Tibial artery (tissue), 4 donors: ENCODE data around the gene MFAP1.
"Not testable (repeated sequence)": the region's sequence is repeated elsewhere in the genome, so short reads cannot be mapped to it uniquely, and the experiment has no call there.

Source experiments
- DNase-seq, 2 donors: peaks; one replicate each; pipeline ENCODE4 v3.0.0-alpha.2; 2019
- H3K27ac ChIP-seq, 2 donors: fragments of 200-600 bp; sonication (generic) in 1 of 2; 1 replicate in 1 of 2; 2 replicates in 1 of 2; pipeline ENCODE4 v1.5.1; 2018 to 2019; ENCODE audit warnings: mild to moderate bottlenecking in 1 of 2
- H3K27me3 ChIP-seq, 2 donors: fragments of 200-600 bp; sonication (generic) in 1 of 2; one replicate each; pipeline versions ENCODE4 v1.5.1 to v1.6.0; 2016 to 2019
- H3K36me3 ChIP-seq, 3 donors: fragments of 200-600 bp; sonication (generic) in 2 of 3; one replicate each; pipeline ENCODE4 v1.5.1; 2016 to 2019; ENCODE audit warnings: mild to moderate bottlenecking in 2 of 3
- H3K4me1 ChIP-seq, 4 donors: fragments of 200-600 bp; sonication (generic) in 2 of 4; 1 replicate in 3 of 4; 2 replicates in 1 of 4; pipeline ENCODE4 v1.5.1; 2016 to 2019
- H3K4me3 ChIP-seq, 2 donors: fragments of 200-600 bp; sonication (generic) in 1 of 2; 1 replicate in 1 of 2; 2 replicates in 1 of 2; pipeline ENCODE4 v1.5.1; 2018 to 2019; ENCODE audit warnings: mild to moderate bottlenecking in 2 of 2
- H3K9me3 ChIP-seq, 3 donors: fragments of 200-600 bp; sonication (generic) in 1 of 3; one replicate each; pipeline ENCODE4 v1.5.1; 2016 to 2019
- intact Hi-C: fragments of 100-400 bp; cut with DNase I; formaldehyde crosslinking; loops from one replicate; pipeline ENCODE4 v1.15.0; 2023; ENCODE audit warnings: low total_unique reads
- TF ChIP-seq, protein P1 (sequence below), 2 experiments: fragments of 200-600 bp in 1 of 2; fragments of 450-650 bp in 1 of 2; IDR thresholded peaks; one replicate each; pipeline ENCODE4 v1.5.1; 2017 to 2019; ENCODE audit warnings: antibody characterized with exemption in 2 of 2, mild to moderate bottlenecking in 1 of 2, moderate library complexity in 1 of 2

Gene MFAP1

DNA sequence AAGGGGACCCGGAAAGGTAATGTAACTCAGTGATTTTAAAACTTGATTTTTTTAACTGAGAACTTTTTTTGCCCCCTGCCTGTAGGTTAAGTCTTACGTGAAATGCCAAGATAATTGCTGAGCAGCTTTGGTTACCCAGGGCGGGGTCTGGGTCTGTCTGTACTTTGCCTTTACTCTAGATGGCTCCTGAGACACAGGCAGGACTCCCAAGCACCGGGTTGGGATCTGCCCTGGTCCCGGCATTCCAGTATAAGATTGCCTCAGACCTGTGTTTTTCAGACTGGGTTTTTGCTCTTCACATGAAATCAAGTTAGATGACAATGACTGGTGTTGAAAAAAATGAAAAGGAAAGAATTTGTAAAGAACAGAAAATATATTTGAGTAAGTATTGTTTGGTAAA lies 42.6 kb upstream of the MFAP1 start:
- intact Hi-C loops: loop anchor here (10.0 kb wide), 1 partner anchor 348 kb away; no protein-coding TSS in a partner anchor
- H3K4me3 ChIP-seq: no peak overlapping the region
- H3K27me3 ChIP-seq: no peaks in the 10 kb centered on the region
- TF ChIP-seq, protein P1, sequence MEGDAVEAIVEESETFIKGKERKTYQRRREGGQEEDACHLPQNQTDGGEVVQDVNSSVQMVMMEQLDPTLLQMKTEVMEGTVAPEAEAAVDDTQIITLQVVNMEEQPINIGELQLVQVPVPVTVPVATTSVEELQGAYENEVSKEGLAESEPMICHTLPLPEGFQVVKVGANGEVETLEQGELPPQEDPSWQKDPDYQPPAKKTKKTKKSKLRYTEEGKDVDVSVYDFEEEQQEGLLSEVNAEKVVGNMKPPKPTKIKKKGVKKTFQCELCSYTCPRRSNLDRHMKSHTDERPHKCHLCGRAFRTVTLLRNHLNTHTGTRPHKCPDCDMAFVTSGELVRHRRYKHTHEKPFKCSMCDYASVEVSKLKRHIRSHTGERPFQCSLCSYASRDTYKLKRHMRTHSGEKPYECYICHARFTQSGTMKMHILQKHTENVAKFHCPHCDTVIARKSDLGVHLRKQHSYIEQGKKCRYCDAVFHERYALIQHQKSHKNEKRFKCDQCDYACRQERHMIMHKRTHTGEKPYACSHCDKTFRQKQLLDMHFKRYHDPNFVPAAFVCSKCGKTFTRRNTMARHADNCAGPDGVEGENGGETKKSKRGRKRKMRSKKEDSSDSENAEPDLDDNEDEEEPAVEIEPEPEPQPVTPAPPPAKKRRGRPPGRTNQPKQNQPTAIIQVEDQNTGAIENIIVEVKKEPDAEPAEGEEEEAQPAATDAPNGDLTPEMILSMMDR (IDR thresholded peaks at IDR 0.05): no peak
- peaks cover 16 to 27% (median 19%) of the 10 kb centered on the region in 3 donors for H3K36me3 ChIP-seq
- H3K9me3 ChIP-seq: no peaks in the 10 kb centered on the region
- H3K4me1 ChIP-seq: no peaks in the 10 kb centered on the region
- H3K27ac ChIP-seq: no peak overlapping the region
- no peak for DNase-seq

GRCh38 chr15:43866636-43867035 lies 42.1 kb upstream of the MFAP1 start:
- not testable (repeated sequence) for DNase-seq, H3K27ac ChIP-seq, H3K9me3 ChIP-seq, H3K4me3 ChIP-seq, H3K4me1 ChIP-seq, H3K27me3 ChIP-seq
- peaks cover 16 to 27% (median 19%) of the 10 kb centered on the region in 3 donors for H3K36me3 ChIP-seq
- intact Hi-C loops: loop anchor here (10.0 kb wide), 1 partner anchor 348 kb away; no protein-coding TSS in a partner anchor

- H3K36me3 ChIP-seq: peaks cover 26 to 37% (median 26%) of the 10 kb centered on the region in 3 donors
- H3K9me3 ChIP-seq: no peaks in the 10 kb centered on the region
- no peaks in the 10 kb centered on the region for H3K4me1 ChIP-seq
- H3K4me3 ChIP-seq: no peak overlapping the region
- H3K27me3 ChIP-seq: no peaks in the 10 kb centered on the region
- DNase-seq: no peak
- intact Hi-C loops: no loop called here
- TF ChIP-seq, protein P1 (IDR thresholded peaks at IDR 0.05): no peak
- H3K27ac ChIP-seq: no peak overlapping the region
Measured at GRCh38 chr15:43859546-43859945, 35.1 kb upstream of the MFAP1 start.

DNA sequence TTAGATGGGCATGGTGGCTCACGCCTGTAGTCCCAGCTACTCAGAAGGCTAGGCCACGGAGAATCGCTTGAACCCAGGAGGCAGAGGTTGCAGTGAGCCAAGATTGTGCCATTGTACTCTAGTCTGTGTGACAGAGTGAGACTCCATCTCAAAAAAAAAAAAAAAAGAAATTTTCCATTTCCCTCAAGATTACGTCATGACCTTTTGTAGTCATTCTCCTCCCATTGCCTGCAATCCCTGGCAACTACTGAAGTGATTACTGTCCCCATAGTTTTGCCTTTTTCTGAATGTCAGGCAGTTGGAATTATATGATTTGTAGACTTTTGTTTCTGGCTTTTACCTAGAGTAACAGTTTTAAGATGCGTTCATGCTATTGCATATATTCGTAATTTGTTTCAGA lies 30.3 kb upstream of the MFAP1 start:
- DNase-seq: no peak
- H3K4me3 ChIP-seq: no peak overlapping the region
- no peak overlapping the region for H3K27ac ChIP-seq
- TF ChIP-seq, protein P1 (IDR thresholded peaks at IDR 0.05): no peak
- intact Hi-C loops: no loop called here
- no peaks in the 10 kb centered on the region for H3K4me1 ChIP-seq
- H3K9me3 ChIP-seq: no peaks in the 10 kb centered on the region
- H3K27me3 ChIP-seq: no peaks in the 10 kb centered on the region
- peaks cover 25 to 49% (median 41%) of the 10 kb centered on the region in 3 donors for H3K36me3 ChIP-seq

GRCh38 chr15:43852607-43853006 lies 28.1 kb upstream of the MFAP1 start:
- intact Hi-C loops: no loop called here
- H3K36me3 ChIP-seq: peaks cover 13 to 35% (median 25%) of the 10 kb centered on the region in 3 donors
- DNase-seq: no peak

DNA sequence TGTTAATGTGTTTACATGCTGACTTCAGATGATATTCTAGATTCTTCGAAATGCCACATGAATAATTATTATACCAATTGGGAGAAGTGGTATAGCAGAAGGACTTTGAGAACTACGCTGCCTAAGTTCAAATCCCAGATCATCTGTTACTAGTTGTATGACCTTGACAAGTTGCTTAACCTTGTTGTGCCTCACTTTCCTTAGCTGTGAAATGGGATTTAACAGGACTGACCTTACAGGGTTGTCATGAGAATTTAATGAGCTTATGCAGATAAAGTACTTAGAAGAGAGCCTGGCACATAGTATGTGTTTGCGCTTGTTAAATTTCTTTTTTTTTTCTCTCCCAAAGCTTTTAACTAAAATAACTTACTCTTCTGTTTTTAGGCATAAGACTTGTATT lies 26.8 kb upstream of the MFAP1 start:
- Histone ChIP-seq H3K4me1 (no peaks in the 10 kb centered on the region), H3K9me3 (no peaks in the 10 kb centered on the region), H3K4me3 (no peak overlapping the region), H3K27me3 (no peaks in the 10 kb centered on the region), H3K27ac (no peak overlapping the region), H3K36me3 (peaks cover 13 to 36% (median 28%) of the 10 kb centered on the region in 3 donors)
- TF ChIP-seq, protein P1 (IDR thresholded peaks at IDR 0.05): no peak
- DNase-seq: no peak
- intact Hi-C loops: no loop called here

More at GRCh38 chr15:43852607-43853006, 28.1 kb upstream of the MFAP1 start:
- Histone ChIP-seq H3K9me3 (no peaks in the 10 kb centered on the region), H3K4me3 (no peak overlapping the region), H3K27me3 (no peaks in the 10 kb centered on the region), H3K27ac (no peak overlapping the region), H3K4me1 (no peaks in the 10 kb centered on the region)
- TF ChIP-seq, protein P1 (IDR thresholded peaks at IDR 0.05): no peak
